Progenitor cell of endocrine pancreas (in vitro differentiated cells): Measurements from ENCODE around the gene MUS81. TPM values are rescaled to one million over a fixed set of nuclear protein-coding genes. Genes with fewer than 3 reads are reported as not detected.

ENCODE experiments used
- DNase-seq: peaks from one replicate; pipeline ENCODE4 v3.0.0; 2021; ENCODE audit warnings: low spot score; ENCODE audit not compliant: unreplicated experiment
- H3K27ac Mint-ChIP-seq: 2 replicates; pipeline ENCODE4 v1.8.0; 2021; ENCODE audit warnings: mild to moderate bottlenecking, moderate library complexity, mixed read lengths
- H3K27me3 Mint-ChIP-seq: 2 replicates; pipeline ENCODE4 v1.8.0; 2021; ENCODE audit warnings: mixed read lengths
- H3K36me3 Mint-ChIP-seq: 2 replicates; pipeline ENCODE4 v1.8.0; 2022; ENCODE audit warnings: mixed read lengths; ENCODE audit not compliant: insufficient read depth
- H3K4me1 Mint-ChIP-seq: 2 replicates; pipeline ENCODE4 v1.8.0; 2021; ENCODE audit warnings: low read depth, mixed read lengths
- H3K4me3 Mint-ChIP-seq: 2 replicates; pipeline ENCODE4 v1.8.0; 2021; ENCODE audit warnings: low read depth, mild to moderate bottlenecking, moderate library complexity, mixed read lengths
- H3K9me3 Mint-ChIP-seq: 2 replicates; pipeline ENCODE4 v1.8.0; 2021; ENCODE audit warnings: low read depth, mixed read lengths
- CTCF ChIP-seq: fragments of 200-600 bp; sonication (generic); IDR thresholded peaks from one replicate; pipeline ENCODE4 v1.5.0; 2021; ENCODE audit warnings: antibody characterized with exemption, mild to moderate bottlenecking; ENCODE audit not compliant: unreplicated experiment
- long read RNA-seq: library from polyadenylated mRNA; unstranded; transcript quantifications from one replicate; pipeline ENCODE4 v2.0.0, GENCODE V29; 2020
- total RNA-seq: library from RNA; stranded (reverse); gene quantifications from 2 replicates; pipeline ENCODE4 v1.2.1, GENCODE V29; 2021

The MUS81 gene
- total RNA-seq, result 55.5 and 60.5 TPM in 2 replicates
- long read RNA-seq, transcript MUS81-201 (16 exons, 2,392 nt), result major isoform, 6 of 14 reads
- long read RNA-seq, partial matches to known transcripts, result 1 of 14 reads
- long read RNA-seq, other reads (novel, unspliced or antisense), result 6 of 14 reads

- H3K27me3 Mint-ChIP-seq, result no peaks in the 10 kb centered on the region
These were observed at the start of gene MUS81 for GRCh38 chr11:65860278-65861164. MUS81 (plus strand) TSS chr11:65860433; CDS start chr11:65860754, 321 bp downstream.

GRCh38 chr11:65811764-65812475 lies 48.3 kb upstream of the MUS81 start:
- peaks cover 6% of the 10 kb centered on the region for H3K36me3 Mint-ChIP-seq
- TF ChIP-seq CTCF, result no peak
- peaks cover 18% of the 10 kb centered on the region for H3K4me1 Mint-ChIP-seq
- DNase-seq, result no peak
- H3K9me3 Mint-ChIP-seq, result no peaks in the 10 kb centered on the region
- H3K27ac Mint-ChIP-seq, result no peak overlapping the region
- no peak overlapping the region for H3K4me3 Mint-ChIP-seq
- peaks cover 9% of the 10 kb centered on the region for H3K27me3 Mint-ChIP-seq

More at GRCh38 chr11:65860278-65861164, at the start of gene MUS81:
- H3K36me3 Mint-ChIP-seq, result peaks cover 17% of the 10 kb centered on the region
- peak; percentile 91 for TF ChIP-seq CTCF
- H3K4me3 Mint-ChIP-seq, result peak within 1 kb of the TSS; percentile 87
- H3K9me3 Mint-ChIP-seq, result no peaks in the 10 kb centered on the region
- DNase-seq, result peak; percentile 93
- H3K27ac Mint-ChIP-seq, result peak within 1 kb of the TSS; percentile 99
- peaks cover 27% of the 10 kb centered on the region for H3K4me1 Mint-ChIP-seq

- no peak for TF ChIP-seq CTCF
- no peaks in the 10 kb centered on the region for H3K9me3 Mint-ChIP-seq
- H3K27me3 Mint-ChIP-seq, result no peaks in the 10 kb centered on the region
- no peak overlapping the region for H3K4me3 Mint-ChIP-seq
- no peak for DNase-seq
- peaks cover 20% of the 10 kb centered on the region for H3K4me1 Mint-ChIP-seq
- peaks cover 6% of the 10 kb centered on the region for H3K36me3 Mint-ChIP-seq
- peak overlapping the region; percentile 53 for H3K27ac Mint-ChIP-seq
These were observed 45.9 kb upstream of the MUS81 start for GRCh38 chr11:65814131-65814985.

- Mint-ChIP-seq H3K4me1 (peaks cover 20% of the 10 kb centered on the region), H3K9me3 (no peaks in the 10 kb centered on the region), H3K4me3 (no peak overlapping the region), H3K36me3 (peaks cover 6% of the 10 kb centered on the region), H3K27ac (no peak overlapping the region), H3K27me3 (no peaks in the 10 kb centered on the region)
- no peak for TF ChIP-seq CTCF
- DNase-seq, result no peak
These were observed 45.2 kb upstream of the MUS81 start for GRCh38 chr11:65814986-65815565.
